Measurements from ENCODE around the gene MORC3.

GRCh38 chr21:36381841-36382589, 62.0 kb downstream of the MORC3 start:
- no peak for TF ChIP-seq POLR2A (IDR thresholded peaks at IDR 0.05)
- TF ChIP-seq, protein P1, sequence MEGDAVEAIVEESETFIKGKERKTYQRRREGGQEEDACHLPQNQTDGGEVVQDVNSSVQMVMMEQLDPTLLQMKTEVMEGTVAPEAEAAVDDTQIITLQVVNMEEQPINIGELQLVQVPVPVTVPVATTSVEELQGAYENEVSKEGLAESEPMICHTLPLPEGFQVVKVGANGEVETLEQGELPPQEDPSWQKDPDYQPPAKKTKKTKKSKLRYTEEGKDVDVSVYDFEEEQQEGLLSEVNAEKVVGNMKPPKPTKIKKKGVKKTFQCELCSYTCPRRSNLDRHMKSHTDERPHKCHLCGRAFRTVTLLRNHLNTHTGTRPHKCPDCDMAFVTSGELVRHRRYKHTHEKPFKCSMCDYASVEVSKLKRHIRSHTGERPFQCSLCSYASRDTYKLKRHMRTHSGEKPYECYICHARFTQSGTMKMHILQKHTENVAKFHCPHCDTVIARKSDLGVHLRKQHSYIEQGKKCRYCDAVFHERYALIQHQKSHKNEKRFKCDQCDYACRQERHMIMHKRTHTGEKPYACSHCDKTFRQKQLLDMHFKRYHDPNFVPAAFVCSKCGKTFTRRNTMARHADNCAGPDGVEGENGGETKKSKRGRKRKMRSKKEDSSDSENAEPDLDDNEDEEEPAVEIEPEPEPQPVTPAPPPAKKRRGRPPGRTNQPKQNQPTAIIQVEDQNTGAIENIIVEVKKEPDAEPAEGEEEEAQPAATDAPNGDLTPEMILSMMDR (IDR thresholded peaks at IDR 0.05), result no peak
